ENCODE data around the gene RFC4. TPM values are rescaled to one million over a fixed set of nuclear protein-coding genes. Genes with fewer than 3 reads are reported as not detected.
"Not testable (repeated sequence)": the region's sequence is repeated elsewhere in the genome, so short reads cannot be mapped to it uniquely, and the experiment has no call there.

The RFC4 gene
- total RNA-seq, 1 experiment from 2014 or later, result 51.6 TPM

GRCh38 chr3:186826976-186827857, 20.9 kb upstream of the RFC4 start:
- H3K4me3 ChIP-seq, result peak overlapping the region; percentile 53

GRCh38 chr3:186826410-186826975, 20.2 kb upstream of the RFC4 start:
- Histone ChIP-seq H3K9me3 (no peaks in the 10 kb centered on the region), H3K27me3 (peaks cover 36% of the 10 kb centered on the region), H3K4me3 (peak overlapping the region; percentile 53), H3K36me3 (no peaks in the 10 kb centered on the region)
- peak; percentile 20 for DNase-seq

More at GRCh38 chr3:186826976-186827857, 20.9 kb upstream of the RFC4 start:
- Histone ChIP-seq H3K9me3 (no peaks in the 10 kb centered on the region), H3K36me3 (no peaks in the 10 kb centered on the region), H3K27me3 (peaks cover 43% of the 10 kb centered on the region)
- peak; percentile 85 for DNase-seq

GRCh38 chr3:186825872-186826409, 19.7 kb upstream of the RFC4 start:
- peaks cover 31% of the 10 kb centered on the region for H3K27me3 ChIP-seq
- no peaks in the 10 kb centered on the region for H3K36me3 ChIP-seq
- no peaks in the 10 kb centered on the region for H3K9me3 ChIP-seq
- no peak overlapping the region; the same call in 1 of the 2 replicates for H3K4me3 ChIP-seq
- no peak for DNase-seq

GRCh38 chr3:186825294-186825821, 19.1 kb upstream of the RFC4 start:
- Histone ChIP-seq H3K4me3 (no peak overlapping the region), H3K27me3 (peaks cover 26% of the 10 kb centered on the region)
- DNase-seq, result no peak

GRCh38 chr3:186824430-186825139, 18.3 kb upstream of the RFC4 start:
- H3K27me3 ChIP-seq, result peaks cover 18% of the 10 kb centered on the region
- DNase-seq, result no peak
- no peaks in the 10 kb centered on the region for H3K9me3 ChIP-seq
- H3K4me3 ChIP-seq, result no peak overlapping the region
- H3K36me3 ChIP-seq, result no peaks in the 10 kb centered on the region

More at GRCh38 chr3:186825294-186825821, 19.1 kb upstream of the RFC4 start:
- Histone ChIP-seq H3K36me3 (no peaks in the 10 kb centered on the region), H3K9me3 (no peaks in the 10 kb centered on the region)

GRCh38 chr3:186823386-186823785, 17.1 kb upstream of the RFC4 start:
- Histone ChIP-seq H3K27me3 (peaks cover 9% of the 10 kb centered on the region), H3K9me3 (no peaks in the 10 kb centered on the region), H3K36me3 (no peaks in the 10 kb centered on the region), H3K4me3 (no peak overlapping the region)
- DNase-seq, result peak; percentile 21

GRCh38 chr3:186822388-186822759, 16.1 kb upstream of the RFC4 start:
- not testable (repeated sequence) for H3K9me3 ChIP-seq, H3K36me3 ChIP-seq, DNase-seq, H3K4me3 ChIP-seq, H3K27me3 ChIP-seq

GRCh38 chr3:186821429-186822387, 15.4 kb upstream of the RFC4 start:
- H3K36me3 ChIP-seq, result no peaks in the 10 kb centered on the region
- H3K27me3 ChIP-seq, result no peaks in the 10 kb centered on the region
- peak overlapping the region; percentile 14 for H3K4me3 ChIP-seq
- no peaks in the 10 kb centered on the region for H3K9me3 ChIP-seq
- peak; percentile 74 for DNase-seq

GRCh38 chr3:186818956-186819355, 12.7 kb upstream of the RFC4 start:
- H3K4me3 ChIP-seq, result no peak overlapping the region
- DNase-seq, result no peak
- H3K9me3 ChIP-seq, result no peaks in the 10 kb centered on the region
- H3K36me3 ChIP-seq, result no peaks in the 10 kb centered on the region
- no peaks in the 10 kb centered on the region for H3K27me3 ChIP-seq

- no peaks in the 10 kb centered on the region for H3K36me3 ChIP-seq
- DNase-seq, result no peak
- no peak overlapping the region for H3K4me3 ChIP-seq
- no peaks in the 10 kb centered on the region for H3K9me3 ChIP-seq
- H3K27me3 ChIP-seq, result no peaks in the 10 kb centered on the region
Observed at GRCh38 chr3:186818516-186818915, 12.2 kb upstream of the RFC4 start.

- Histone ChIP-seq H3K27me3 (no peaks in the 10 kb centered on the region), H3K9me3 (no peaks in the 10 kb centered on the region), H3K4me3 (no peak overlapping the region), H3K36me3 (no peaks in the 10 kb centered on the region)
- DNase-seq, result peak; percentile 48
Observed at GRCh38 chr3:186815435-186815834, 9.2 kb upstream of the RFC4 start.

- Histone ChIP-seq H3K4me3 (no peak overlapping the region), H3K36me3 (no peaks in the 10 kb centered on the region), H3K27me3 (no peaks in the 10 kb centered on the region), H3K9me3 (no peaks in the 10 kb centered on the region)
- no peak for DNase-seq
Observed at GRCh38 chr3:186814100-186814499, 7.8 kb upstream of the RFC4 start.

GRCh38 chr3:186811313-186811712, 5.0 kb upstream of the RFC4 start:
- H3K27me3 ChIP-seq, H3K9me3 ChIP-seq, H3K36me3 ChIP-seq, DNase-seq, H3K4me3 ChIP-seq: not testable (repeated sequence)

- Histone ChIP-seq H3K9me3 (no peaks in the 10 kb centered on the region), H3K36me3 (no peaks in the 10 kb centered on the region; the same call in 1 of the 2 replicates), H3K4me3 (no peak overlapping the region), H3K27me3 (no peaks in the 10 kb centered on the region)
- DNase-seq, result no peak
Observed at GRCh38 chr3:186810336-186810996, 4.2 kb upstream of the RFC4 start.

- H3K9me3 ChIP-seq, result no peaks in the 10 kb centered on the region
Observed at GRCh38 chr3:186807231-186807630, 949 bp upstream of the RFC4 start.

More at GRCh38 chr3:186807231-186807630, 949 bp upstream of the RFC4 start:
- DNase-seq, result no peak
- peaks cover 29% of the 10 kb centered on the region for H3K36me3 ChIP-seq
- H3K27me3 ChIP-seq, result no peaks in the 10 kb centered on the region
- H3K4me3 ChIP-seq, result peak overlapping the region; percentile 86
